Calu3 (cell line): Measurements from ENCODE around the gene SFSWAP. TPM values are rescaled to one million over a fixed set of nuclear protein-coding genes. Genes with fewer than 3 reads are reported as not detected.
"Not testable (repeated sequence)": the region's sequence is repeated elsewhere in the genome, so short reads cannot be mapped to it uniquely, and the experiment has no call there.

Experiments used
- BruUV-seq: library from RNA; stranded (reverse); fragments of 400-500 nt; replicated peaks from 2 replicates; lab custom pipeline; 2021; lab: Mats Ljungman, UMichigan
- CTCF ChIA-PET: fragments of 300-600 bp; sonication (Branson Sonifier 250); formaldehyde crosslinking; loops from one replicate; lab custom pipeline; 2022; ENCODE audit warnings: antibody characterized with exemption; lab: Charles Lee
- DNase-seq: peaks from one replicate; pipeline ENCODE4 v3.0.0; 2022
- H3K27ac Mint-ChIP-seq: one replicate; pipeline ENCODE4 v1.8.0; 2022; ENCODE audit warnings: mixed read lengths; ENCODE audit not compliant: unreplicated experiment
- H3K27me3 Mint-ChIP-seq: one replicate; pipeline ENCODE4 v1.8.0; 2022; ENCODE audit warnings: mixed read lengths; ENCODE audit not compliant: unreplicated experiment
- H3K36me3 Mint-ChIP-seq: one replicate; pipeline ENCODE4 v1.8.0; 2022; ENCODE audit warnings: mild to moderate bottlenecking, moderate library complexity, mixed read lengths; ENCODE audit not compliant: insufficient read depth, unreplicated experiment
- H3K4me1 Mint-ChIP-seq: one replicate; pipeline ENCODE4 v1.8.0; 2022; ENCODE audit warnings: mild to moderate bottlenecking, low read depth, mixed read lengths; ENCODE audit not compliant: unreplicated experiment
- H3K4me3 Mint-ChIP-seq: one replicate; pipeline ENCODE4 v1.8.0; 2022; ENCODE audit warnings: mild to moderate bottlenecking, low read depth, moderate library complexity, mixed read lengths; ENCODE audit not compliant: unreplicated experiment
- H3K9me3 Mint-ChIP-seq: one replicate; pipeline ENCODE4 v1.8.0; 2022; ENCODE audit warnings: low read depth, mixed read lengths; ENCODE audit not compliant: unreplicated experiment
- CTCF ChIP-seq: fragments of 200-600 bp; IDR thresholded peaks from one replicate; pipeline ENCODE4 v1.8.0; 2022; ENCODE audit warnings: antibody characterized with exemption; ENCODE audit not compliant: unreplicated experiment
- intact Hi-C: fragments of 100-400 bp; cut with micrococcal nuclease; formaldehyde crosslinking; loops from one replicate; pipeline ENCODE4 v1.10.0; 2022; ENCODE audit not compliant: unreplicated experiment
- total RNA-seq: library from RNA; stranded (reverse); gene quantifications from 2 replicates; pipeline ENCODE4 v1.2.3, GENCODE V29; 2022

SFSWAP gene
- total RNA-seq, 1 experiment from 2014 or later = 68.4 TPM

- peak; percentile 35 for DNase-seq
- CTCF ChIA-PET = no interaction called here
- BruUV-seq = no TSS peak
Observed at GRCh38 chr12:131673888-131674257, 37.0 kb upstream of the SFSWAP start.

GRCh38 chr12:131674373-131674772 lies 36.5 kb upstream of the SFSWAP start:
- no TSS peak for BruUV-seq
- Mint-ChIP-seq H3K27ac (no peak overlapping the region), H3K27me3 (peaks cover 90% of the 10 kb centered on the region), H3K4me3 (no peak overlapping the region), H3K4me1 (no peaks in the 10 kb centered on the region), H3K9me3 (no peaks in the 10 kb centered on the region), H3K36me3 (no peaks in the 10 kb centered on the region)
- intact Hi-C loops = no loop called here
- TF ChIP-seq CTCF = no peak
- DNase-seq = no peak
- CTCF ChIA-PET = no interaction called here

More at GRCh38 chr12:131673888-131674257, 37.0 kb upstream of the SFSWAP start:
- TF ChIP-seq CTCF = no peak
- H3K27ac Mint-ChIP-seq = no peak overlapping the region
- H3K36me3 Mint-ChIP-seq = no peaks in the 10 kb centered on the region
- H3K4me3 Mint-ChIP-seq = no peak overlapping the region
- no peaks in the 10 kb centered on the region for H3K4me1 Mint-ChIP-seq
- intact Hi-C loops = no loop called here
- no peaks in the 10 kb centered on the region for H3K9me3 Mint-ChIP-seq
- H3K27me3 Mint-ChIP-seq = peaks cover 93% of the 10 kb centered on the region

GRCh38 chr12:131675126-131676080 lies 35.5 kb upstream of the SFSWAP start:
- CTCF ChIA-PET = no interaction called here
- Mint-ChIP-seq H3K27ac (no peak overlapping the region), H3K4me3 (no peak overlapping the region), H3K27me3 (peaks cover 82% of the 10 kb centered on the region), H3K4me1 (no peaks in the 10 kb centered on the region), H3K36me3 (no peaks in the 10 kb centered on the region), H3K9me3 (no peaks in the 10 kb centered on the region)
- DNase-seq = no peak
- TF ChIP-seq CTCF = no peak
- no TSS peak for BruUV-seq
- intact Hi-C loops = no loop called here

- H3K36me3 Mint-ChIP-seq = no peaks in the 10 kb centered on the region
- BruUV-seq = no TSS peak
- H3K4me1 Mint-ChIP-seq = no peaks in the 10 kb centered on the region
- no peak for TF ChIP-seq CTCF
- intact Hi-C loops = no loop called here
- peaks cover 82% of the 10 kb centered on the region for H3K27me3 Mint-ChIP-seq
- H3K27ac Mint-ChIP-seq = no peak overlapping the region
- H3K9me3 Mint-ChIP-seq = no peaks in the 10 kb centered on the region
- no peak for DNase-seq
- CTCF ChIA-PET = no interaction called here
- no peak overlapping the region for H3K4me3 Mint-ChIP-seq
Observed at GRCh38 chr12:131676544-131676943, 34.3 kb upstream of the SFSWAP start.

- CTCF ChIA-PET, H3K4me3 Mint-ChIP-seq, H3K9me3 Mint-ChIP-seq, H3K4me1 Mint-ChIP-seq, BruUV-seq, H3K27ac Mint-ChIP-seq, intact Hi-C loops, DNase-seq, H3K36me3 Mint-ChIP-seq: not testable (repeated sequence)
- H3K27me3 Mint-ChIP-seq = peaks cover 82% of the 10 kb centered on the region
Observed at GRCh38 chr12:131677067-131677466, 33.8 kb upstream of the SFSWAP start.
